DMS153 (cell line): Measurements from ENCODE around the gene RBFOX1.

Experiments
- DNase-seq: peaks from one replicate; lab custom pipeline; 2025; lab: John Stamatoyannopoulos, UW

The RBFOX1 gene

GRCh38 chr16:7373776-7374175, 41.1 kb downstream of the RBFOX1 start:
- no peak for DNase-seq

DNA sequence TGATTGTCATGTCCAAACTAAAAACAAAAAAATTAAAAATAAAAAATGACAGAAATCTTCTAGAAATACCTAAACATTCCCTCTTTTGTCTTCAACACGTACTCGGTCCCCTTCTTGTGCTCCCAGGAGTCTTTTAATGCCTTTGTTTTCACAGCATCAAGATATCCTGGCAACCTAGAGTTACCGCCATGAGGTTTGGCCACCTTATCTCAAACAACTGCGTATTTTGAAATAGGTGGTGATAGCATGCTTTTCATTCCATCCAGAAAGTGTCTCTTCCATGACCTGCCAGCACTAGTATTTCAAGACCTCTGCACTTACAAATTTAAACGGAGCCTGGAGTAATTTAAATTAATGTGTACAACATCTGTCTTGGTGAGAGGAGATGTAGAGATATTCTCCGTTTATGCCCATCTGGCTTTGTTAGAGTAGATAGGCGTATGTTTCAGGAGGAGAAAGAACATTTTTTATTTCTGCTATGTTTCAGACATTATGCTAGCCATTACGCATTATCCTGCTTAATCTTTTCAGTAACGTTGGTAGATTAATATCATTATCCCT, 42.0 kb downstream of the RBFOX1 start:
- DNase-seq, result no peak

DNA sequence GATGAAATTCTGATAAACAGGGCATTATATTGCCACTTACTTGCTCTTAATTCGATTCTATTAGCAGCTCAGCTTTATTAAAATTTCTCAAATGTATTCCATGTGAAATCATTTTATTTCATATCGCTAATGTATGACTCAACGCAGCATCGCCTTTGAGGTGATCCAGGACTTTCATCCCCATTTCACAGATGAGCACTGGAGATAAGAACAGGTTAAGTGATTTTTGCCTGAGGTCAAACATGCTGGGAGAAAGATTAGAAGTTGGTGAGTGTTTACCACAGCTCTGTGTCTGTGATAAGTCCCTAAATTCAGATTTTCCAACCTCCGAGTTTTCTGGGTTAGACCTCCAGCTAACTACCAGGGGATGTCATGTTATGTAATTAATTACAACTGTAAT, 43.6 kb downstream of the RBFOX1 start:
- no peak for DNase-seq

DNA sequence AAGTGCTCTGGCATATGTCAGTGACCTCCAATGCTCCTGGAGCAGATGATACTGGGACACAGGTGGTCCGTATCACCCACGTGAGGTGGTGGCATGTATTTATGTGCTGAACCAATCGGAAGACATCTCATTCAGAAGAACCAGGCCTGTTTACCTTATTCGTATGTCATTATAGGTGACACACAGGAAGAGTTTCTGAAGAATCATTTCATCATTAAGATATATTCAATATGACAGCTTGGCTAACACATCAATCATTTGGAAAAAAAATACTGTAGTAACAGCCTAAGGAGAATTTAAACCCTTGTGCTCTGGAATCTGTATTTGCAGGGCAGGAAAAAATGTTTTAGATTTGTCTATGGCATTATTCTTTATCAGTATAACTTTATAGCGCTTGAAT, 44.6 kb downstream of the RBFOX1 start:
- DNase-seq, result no peak

- no peak for DNase-seq
These were observed 45.5 kb downstream of the RBFOX1 start for GRCh38 chr16:7378024-7378695.

DNA sequence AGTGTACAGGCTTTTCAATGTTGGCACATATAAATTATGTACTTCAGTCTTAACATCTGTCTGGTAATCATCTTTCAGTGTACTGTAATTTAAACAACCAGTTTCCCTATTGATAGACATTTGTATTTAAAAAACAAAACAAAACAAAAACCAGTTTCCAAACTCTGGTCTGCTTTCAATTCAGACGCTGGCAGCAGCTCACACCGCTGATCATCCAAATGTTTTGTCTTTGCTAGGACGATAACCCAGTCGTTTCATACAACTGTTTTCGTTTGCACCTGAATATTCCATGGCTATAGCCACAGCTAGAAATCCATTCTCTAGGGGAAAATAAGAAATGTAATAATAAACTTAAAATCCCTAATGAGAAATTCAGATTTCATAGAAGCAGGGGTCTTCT, 47.8 kb downstream of the RBFOX1 start:
- no peak for DNase-seq

- DNase-seq, result no peak
These were observed 48.3 kb downstream of the RBFOX1 start for GRCh38 chr16:7380911-7381310.

DNA sequence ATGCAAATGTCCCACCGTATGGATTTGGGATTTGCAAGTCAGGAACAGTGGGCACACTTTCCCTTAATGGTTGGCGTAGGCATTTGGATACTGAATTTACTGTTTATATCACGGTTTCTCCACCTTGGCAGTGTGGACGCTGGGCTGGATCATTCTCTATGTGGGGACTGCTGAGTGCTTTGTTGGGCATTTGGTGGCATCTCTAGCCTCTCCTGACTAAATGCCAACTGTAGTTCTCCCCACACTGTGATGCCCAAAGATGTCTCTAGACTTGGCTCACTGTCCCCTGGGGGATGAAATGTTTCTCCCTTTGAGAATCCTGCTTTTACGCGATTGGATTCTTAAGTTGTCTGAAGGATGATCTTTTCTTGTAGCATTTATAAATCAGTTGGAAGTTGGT, 49.0 kb downstream of the RBFOX1 start:
- no peak for DNase-seq

GRCh38 chr16:7382521-7382920, 49.9 kb downstream of the RBFOX1 start:
- DNase-seq, result peak; percentile 78

- no peak for DNase-seq
These were observed 58.3 kb downstream of the RBFOX1 start for GRCh38 chr16:7390974-7391373.

DNA sequence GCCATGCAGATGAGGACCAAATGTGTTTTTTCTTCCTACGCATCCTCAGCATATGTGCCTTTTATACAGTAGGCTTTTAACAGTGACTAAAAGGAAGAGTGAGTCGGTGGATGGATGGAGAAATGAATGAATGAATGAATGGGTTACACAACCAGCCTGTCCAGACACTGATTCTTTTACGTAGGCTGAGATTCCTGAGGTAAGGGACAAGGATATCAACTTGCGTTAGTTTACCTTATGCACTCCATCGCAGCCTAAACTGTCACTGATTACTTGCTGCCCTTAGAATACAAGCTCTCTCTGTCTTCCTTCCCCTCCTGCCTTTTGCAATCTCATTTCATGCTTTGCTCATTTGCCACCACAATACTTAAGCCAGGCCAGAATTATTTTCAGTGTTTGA, 59.0 kb downstream of the RBFOX1 start:
- no peak for DNase-seq

- no peak for DNase-seq
These were observed 59.6 kb downstream of the RBFOX1 start for GRCh38 chr16:7392206-7392605.

DNA sequence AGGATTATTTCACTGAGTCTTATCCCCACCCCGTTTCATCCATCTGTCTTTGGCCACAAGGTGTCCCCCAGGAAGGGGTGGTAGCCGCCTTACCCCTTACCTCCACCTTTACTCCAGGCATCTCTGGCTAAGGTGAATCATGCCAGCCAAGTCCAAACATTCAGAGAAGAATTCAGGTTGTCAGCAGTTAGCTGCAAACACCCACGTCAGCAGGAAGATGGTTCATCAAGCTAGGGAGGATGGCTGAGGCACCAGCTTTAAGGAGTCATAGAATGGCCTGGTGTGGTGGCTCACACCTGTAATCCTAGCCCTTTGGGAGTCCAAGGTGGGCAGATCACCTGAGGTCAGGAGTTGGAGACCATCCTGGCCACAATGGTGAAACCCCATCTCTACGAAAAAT, 61.0 kb downstream of the RBFOX1 start:
- no peak for DNase-seq

GRCh38 chr16:7394720-7395336, 62.2 kb downstream of the RBFOX1 start:
- no peak for DNase-seq

DNA sequence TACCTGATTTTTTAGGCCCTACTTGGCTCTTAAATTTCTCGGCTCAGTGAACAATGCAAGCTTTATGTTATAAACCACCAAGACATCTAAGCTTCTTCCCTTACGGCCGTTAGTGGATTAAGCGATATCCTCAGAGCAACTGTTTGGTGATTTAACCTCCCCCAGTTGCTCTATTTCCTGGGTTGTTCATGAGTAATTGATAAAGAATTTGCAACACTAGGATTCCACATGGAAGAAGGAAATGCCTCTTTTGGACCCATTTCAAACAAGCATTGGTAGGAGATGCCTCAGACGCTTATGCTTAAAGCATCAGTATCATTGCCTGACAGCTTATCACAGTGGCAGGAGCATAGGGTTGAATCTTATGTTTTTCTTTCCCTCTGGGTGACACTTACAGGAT, 65.3 kb downstream of the RBFOX1 start:
- DNase-seq, result no peak

- DNase-seq, result no peak
These were observed 65.9 kb downstream of the RBFOX1 start for GRCh38 chr16:7398536-7398935.

GRCh38 chr16:7399296-7399695, 66.7 kb downstream of the RBFOX1 start:
- DNase-seq, result no peak

GRCh38 chr16:7400117-7400890, 67.7 kb downstream of the RBFOX1 start:
- no peak for DNase-seq

GRCh38 chr16:7404217-7404616, 71.6 kb downstream of the RBFOX1 start:
- DNase-seq, result no peak

DNA sequence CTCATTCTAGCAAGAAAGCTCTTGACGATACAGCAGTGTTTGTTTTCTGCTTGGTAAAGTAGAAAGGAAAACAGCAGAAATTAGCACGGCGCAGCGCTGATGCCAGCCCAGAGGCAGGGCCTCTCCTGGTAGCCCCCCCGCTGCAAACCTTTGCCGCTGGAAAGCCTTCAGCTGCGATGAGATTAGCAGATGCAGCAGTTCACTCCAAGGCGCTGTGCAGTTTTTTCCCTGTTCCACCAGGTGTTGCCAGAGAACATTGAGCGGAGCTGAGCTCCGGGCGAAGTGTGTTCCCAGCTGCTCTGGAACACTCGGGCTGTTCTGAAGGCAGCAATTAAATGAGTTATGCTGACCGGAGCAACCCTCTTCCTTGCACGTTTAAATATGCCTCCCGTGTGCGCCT, 72.5 kb downstream of the RBFOX1 start:
- DNase-seq, result peak; percentile 88

DNA sequence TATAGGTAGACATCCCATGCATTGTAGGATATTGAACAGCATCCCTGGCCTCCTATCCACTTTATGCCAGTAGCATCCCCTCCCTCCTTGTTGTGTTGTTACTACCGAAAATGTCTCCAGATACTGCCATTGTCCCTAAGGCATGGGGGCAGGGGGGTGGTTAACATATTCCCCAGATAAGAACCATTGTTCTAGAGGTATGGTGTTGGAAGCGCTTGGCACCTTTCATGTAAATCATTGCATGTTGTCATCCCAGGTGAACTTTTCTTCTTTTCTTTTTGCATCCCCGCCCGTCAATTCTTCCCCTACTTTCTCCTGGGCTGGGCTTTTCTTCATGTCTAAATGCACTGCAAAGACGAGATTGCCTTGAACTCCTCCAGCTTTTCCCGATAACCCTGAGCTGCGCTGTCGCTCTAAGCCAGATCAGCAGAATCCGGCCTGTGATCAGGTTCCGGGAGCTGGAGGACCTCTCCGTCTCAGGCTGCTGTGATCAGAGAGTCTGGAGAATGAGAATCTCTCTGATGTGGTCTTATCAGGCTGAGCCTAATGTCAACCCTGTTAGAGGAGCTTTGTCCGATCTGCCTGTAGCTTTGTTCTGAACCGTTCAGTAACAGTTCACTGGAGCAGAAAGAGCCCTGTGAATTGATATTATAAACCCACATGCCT, 76.2 kb downstream of the RBFOX1 start:
- no peak for DNase-seq

DNA sequence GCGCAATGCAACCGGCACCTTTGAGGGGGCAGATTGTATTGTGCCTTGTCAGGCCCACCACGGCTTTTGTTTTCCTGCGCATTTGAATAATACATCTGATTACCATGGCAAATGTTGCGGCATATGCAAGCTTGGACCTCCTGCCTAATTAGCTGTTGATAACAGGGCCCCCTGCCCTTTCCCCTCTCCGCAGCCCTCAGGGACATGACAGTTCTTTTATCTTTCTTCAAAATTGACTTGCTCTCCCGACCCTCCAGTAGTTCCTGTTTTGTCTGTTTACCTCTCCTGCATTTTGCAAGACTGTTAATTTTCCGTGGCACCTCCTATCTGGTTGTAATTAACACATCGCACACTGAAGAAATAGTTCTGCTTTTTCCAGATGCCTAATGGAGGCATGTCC, 86.8 kb downstream of the RBFOX1 start:
- no peak for DNase-seq
